GM19238 (cell line): ENCODE data around the gene PAK5.

Experiments used
- DNase-seq: peaks from one replicate; pipeline ENCODE4 v3.0.0; 2011; ENCODE audit warnings: low spot score; ENCODE audit not compliant: insufficient read length

The PAK5 gene

DNA sequence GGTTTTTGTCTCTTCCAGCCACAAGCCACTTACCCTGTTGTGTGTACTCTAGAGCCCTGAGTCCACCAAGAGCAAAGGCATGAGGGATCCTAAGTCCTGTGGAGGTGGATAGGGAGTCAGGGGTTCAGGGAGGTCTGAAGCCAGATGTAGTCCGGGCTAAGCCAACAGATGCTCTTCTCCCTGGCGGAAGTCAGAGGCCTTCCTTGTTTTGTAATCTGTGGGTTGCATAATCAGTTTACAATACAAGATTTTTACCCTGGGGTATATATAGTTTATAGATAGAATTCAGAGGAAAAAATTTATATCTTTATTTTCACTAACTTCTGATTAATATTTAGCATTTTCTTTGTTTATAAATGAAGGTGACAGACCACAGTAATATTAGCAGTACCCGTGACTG is 315.2 kb downstream of the PAK5 start:
- DNase-seq: no peak

DNA sequence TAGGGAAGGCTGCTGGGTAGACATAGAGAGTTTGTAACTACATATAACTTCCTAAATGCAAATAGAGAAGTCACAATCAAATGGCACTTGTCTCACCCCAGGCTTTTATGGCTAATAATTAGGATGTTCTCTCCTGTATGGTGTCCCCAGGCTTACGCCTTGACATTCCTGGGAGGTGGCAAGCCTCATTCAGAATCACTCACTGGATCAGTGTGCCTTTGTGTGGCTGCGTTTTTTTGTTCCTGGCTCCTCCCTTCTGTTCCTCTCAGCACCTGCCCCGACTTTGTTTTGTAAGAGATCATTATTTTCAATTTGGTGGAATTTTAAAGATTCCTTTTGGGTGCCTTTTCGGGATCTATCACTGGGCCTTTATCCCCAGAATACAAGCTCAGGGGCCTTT is 318.8 kb downstream of the PAK5 start:
- DNase-seq: no peak

DNA sequence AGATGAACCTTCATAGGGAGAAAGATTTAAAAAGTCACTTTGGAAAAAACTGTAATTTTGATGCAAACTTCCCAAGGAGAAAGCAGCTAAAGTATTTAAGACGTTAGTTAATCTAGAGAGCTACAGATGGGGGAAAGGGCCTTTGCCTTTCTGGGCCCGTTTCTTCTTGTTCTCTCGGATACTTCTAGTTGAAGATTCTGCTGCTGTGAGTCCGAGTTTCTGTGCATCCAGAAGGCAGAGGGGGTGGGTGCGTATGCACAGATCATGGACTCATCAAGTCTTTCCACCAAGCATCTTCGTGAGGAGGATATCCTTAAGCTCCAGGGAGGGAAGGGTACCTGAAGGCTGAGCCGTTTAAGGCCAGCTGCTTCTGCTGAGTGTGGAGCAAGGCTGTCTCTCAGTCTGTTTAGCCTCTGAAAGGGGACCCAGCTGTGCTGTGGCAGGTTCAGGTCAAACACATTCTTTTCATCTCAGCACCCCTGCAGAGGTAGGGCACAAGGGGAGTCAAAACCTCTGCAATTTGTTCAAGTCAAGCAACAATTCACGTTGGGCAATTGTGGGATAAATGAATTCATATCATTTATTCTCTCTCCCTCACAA is 320.2 kb downstream of the PAK5 start:
- DNase-seq: no peak

DNA sequence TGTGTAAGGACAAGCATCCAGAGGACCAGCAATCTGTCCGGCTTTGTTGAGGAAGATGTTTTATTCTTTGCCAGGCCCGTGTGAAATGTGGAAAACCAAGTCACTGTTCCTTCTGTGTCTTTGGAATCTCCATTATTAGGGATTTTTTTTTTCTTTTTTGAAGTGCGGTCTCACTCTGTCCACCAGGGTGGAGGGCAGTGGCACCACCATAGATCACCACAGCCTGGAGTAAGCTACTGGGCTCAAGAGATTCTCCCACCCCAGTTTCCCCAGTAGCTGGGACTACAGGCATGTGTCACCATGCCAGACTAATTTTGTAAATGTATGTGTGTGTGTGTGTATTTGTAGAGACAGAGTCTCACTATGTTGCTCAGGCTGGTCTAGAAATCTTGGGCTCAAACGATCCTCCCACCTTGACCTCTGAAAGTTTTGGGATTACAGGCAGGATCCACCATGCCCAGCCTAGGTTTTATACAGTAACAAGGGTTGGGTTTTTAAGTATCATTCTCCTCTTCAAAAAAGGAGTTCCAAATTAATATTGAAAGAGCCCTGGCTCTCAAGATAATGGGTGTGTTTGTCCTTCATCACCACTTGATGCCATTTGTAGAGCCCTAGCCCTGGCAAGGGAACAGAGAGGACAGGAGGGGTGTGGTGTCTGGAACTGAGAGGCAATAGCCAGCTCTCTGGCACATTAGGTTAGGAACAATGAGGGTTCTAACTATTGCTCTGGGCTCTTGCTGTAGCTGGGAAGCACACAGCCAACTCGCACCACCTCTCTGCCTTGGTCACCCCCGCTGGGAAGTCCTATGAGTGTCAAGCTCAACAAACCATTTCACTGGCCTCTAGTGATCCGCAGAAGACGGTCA is 321.3 kb downstream of the PAK5 start:
- no peak for DNase-seq

DNA sequence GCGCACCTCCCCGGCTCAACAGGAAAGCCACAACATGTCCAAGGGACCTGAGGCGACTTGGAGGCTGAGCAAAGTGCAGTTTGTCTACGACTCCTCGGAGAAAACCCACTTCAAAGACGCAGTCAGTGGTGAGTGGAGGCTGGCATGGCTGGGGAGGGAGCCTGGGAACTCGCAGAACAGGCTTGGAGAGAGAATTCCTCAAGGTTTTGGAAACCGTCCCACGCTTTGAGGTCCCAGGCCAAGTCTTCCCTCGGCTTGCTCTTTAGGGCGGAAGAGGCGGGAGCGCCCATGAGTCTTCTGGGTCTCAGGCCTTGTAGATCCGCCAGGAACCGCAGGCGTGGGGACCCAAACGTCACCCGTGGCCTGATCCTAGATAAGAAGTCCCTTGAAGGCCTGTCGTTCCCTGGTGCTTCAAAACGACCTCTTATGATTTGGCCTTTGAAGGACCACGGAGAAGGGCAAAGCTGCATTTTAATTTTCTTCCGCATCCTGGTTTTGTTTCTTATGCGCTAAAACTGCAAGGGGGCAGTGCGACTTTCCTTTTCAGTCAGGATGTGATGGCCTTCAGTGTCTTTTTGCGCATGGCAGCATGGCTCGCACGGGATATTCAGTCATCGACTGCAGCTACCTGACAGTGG is 322.5 kb downstream of the PAK5 start:
- no peak for DNase-seq

DNA sequence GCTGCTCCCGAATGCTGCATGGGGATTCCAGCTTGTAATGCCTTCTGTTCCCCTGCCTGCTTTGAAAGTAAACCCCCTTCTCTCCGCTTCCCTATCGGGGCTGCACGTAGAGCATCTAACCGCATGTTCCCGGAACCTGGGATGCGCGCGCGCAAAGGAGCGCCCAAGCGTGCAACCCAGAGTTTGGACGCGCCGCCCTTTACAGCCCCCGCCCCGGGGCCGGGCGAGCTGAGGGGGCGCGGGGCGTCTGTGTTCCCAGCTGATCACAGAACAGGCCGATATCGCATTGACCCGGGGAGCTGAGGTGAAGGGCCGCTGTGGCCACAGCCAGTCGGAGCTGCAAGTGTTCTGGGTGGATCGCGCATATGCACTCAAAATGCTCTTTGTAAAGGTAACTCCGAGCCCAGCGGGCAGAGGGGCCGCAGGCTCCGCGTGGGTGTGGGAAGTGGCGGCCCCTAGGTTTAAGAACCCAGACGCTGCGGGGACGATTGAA is 323.1 kb downstream of the PAK5 start:
- no peak for DNase-seq

DNA sequence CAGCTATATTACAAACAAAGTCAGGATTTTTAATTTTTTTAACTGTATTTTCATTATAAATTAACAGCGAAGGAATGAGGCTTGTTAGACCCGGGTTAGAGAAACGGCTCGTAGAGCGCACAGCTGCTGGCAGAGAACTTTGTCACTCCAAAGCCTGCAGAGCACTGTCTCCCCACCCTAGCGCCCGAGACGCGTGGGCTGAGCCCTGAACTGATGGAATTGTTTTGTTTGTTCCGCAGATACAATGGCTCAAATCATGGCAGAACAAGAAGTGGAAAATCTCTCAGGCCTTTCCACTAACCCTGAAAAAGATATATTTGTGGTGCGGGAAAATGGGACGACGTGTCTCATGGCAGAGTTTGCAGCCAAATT is 323.7 kb downstream of the PAK5 start:
- no peak for DNase-seq

DNA sequence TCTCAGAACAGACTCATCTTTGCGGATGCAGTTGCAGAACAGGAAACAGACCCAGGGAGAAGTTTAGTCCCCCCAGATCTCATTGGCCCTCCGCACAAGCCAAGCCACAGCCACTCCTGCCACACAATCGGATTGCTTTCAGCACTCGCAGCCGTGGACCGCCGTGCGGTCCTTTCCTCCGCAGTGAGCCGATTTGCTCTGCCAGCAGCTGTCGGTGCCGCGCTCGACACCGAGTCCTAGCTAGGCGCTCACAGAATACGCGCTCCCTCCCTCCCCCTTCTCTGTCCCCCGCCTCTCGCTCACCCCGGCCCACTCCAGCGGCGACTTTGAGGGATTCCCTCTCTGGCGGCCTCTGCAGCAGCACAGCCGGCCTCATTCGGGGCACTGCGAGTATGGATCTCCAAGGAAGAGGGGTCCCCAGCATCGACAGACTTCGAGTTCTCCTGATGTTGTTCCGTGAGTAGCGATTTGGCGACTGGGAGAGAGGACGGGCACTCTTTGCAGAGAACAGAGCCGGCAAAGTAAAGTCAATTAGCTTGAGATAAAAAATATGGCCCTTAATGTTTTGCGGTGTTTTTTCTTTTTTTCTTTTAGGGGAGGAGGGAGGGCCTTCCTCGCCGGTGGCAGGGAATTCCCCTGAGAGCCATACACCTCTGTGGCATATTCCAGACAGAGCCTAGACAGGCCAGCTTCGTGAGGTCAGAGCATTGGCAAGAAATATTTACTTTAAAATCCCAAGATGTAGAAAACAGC is 324.2 kb downstream of the PAK5 start, which contains the start of gene LAMP5:
TSS of gene LAMP5 (plus strand) at position 130 of the 753 bp plus-strand sequence. CDS start at position 393, 263 bp downstream.
- no peak for DNase-seq

DNA sequence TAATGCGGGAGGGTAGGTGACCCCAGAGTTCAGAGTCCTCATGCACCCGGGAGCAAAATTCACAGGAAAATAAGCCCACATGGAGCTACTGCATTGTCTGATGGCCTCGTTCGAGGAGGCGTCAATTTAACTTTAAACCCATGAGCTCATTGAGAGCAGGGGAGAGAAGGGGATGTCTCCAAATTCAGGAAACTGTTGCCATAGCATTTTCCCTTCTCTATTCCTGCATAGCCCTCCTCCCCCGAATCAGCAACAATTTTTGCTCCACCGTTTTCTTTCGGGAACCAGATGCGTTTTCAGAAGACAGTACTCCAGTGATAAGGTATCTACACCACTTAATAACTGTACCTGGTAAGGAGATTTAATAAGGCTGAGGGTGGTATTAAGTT is 324.8 kb downstream of the PAK5 start:
- no peak for DNase-seq

DNA sequence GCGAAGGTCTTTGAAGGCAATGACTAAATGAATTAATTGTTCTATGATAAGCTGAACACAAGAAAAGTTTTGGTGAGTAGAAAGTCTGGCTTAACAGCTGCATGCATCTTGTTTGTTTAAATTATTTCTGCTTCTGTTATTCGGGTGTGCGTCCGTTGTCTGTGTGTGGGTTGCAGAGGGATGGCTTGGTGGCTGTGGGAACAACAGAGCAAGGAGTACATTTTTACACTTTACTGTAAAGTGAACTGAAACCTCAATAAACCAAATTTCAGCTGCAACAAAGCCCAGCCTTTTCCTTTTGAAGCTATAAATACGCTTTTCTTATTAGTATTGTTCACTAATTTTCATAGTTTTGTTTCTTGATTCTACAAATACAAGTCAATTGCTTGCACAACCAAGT is 328.0 kb downstream of the PAK5 start:
- DNase-seq: no peak

DNA sequence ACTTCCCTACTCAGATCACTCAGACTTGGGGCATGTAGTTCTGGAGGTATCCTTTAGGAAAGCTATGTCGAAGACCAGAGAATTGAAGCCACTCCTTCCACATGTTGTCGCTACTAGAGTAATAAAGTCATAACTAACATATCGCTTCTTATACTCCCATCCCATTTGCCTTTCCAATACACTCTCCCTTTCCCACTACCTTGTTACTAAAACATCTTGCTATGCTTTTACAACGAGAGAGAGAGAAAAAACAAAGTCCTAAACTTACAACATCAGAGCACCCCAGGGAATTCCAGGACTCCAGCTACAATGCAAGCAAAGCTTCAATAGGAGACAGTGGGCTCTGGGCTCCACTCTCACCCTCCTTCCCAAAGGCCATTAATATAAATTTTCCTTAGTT is 329.6 kb downstream of the PAK5 start:
- DNase-seq: no peak

DNA sequence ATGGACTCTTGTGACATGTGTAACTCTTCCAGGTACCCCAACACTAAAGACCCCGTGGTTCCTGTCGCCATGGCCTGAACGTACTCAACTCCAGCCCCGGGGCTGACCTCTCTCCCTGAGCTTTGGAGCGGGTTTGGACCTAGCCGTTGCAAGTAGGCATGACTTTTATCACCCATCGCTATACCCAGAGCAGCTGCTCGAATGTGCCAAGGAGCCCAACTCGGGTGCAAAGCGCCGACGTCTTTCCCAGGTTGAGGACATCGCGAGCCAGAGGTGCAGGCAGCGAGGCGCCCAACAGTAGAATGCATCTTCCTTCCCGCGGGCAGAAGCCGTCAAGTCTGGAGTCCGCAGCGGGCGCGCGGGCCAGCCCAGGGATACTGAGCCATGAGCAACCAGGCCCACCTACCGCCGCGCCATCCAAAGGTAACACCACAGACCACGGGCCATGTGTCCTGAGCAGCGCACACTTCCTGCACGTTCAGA is 330.1 kb downstream of the PAK5 start:
- no peak for DNase-seq

DNA sequence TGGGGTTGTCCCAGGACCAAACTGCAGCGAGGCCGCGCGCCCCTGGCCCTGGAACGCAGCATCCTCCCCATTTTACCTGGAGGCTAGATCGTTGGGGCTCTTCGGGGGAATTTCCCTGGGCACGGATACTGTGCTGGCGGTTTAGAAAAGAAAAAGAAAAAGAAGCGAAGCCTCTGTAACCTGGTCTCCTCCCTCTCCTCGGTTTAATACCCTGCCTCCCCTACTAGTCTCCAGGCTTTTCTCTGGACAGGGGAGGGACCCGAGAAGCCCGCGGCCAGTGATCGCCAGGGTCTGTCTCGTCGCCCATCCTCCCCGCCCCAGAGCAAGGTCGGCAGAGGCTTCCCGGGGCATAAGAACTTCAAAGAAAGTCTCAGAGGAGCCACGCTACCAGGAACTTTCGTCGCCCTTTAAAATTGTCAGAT is 330.6 kb downstream of the PAK5 start:
- DNase-seq: no peak

DNA sequence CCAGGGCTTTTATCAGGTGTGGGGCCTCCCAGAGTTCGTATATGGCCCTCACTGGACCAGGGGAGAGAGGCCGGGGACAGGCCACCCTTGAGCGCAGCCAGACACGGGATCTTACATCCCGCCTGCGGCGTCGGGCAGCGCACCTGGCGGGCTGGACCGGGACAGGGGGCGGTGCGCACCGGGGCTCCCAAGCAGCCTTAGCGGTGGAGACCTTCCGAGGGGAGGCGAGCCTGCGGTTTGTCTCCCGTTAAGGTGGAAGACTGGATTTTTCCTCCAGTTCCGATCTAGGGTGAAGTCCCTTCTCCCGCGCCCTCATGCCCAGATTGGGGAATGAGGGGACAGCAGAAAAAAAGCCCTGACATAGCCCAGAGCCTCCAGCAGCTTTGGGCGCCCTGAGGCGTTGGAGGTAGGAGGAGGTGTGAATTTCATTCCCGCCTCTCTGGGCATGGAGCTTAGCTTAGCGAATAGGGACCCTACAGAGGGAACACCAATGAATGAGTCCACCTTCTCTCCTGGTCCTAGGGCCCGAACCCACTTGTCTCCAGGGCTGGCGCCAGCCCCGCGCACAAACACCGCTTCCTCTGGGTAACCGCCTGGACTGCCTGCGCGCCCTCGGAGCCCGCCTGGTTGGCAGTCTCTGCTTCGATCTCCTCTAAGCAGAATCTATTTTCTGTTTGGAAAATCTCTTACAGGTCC is 331.2 kb downstream of the PAK5 start:
- DNase-seq: no peak

DNA sequence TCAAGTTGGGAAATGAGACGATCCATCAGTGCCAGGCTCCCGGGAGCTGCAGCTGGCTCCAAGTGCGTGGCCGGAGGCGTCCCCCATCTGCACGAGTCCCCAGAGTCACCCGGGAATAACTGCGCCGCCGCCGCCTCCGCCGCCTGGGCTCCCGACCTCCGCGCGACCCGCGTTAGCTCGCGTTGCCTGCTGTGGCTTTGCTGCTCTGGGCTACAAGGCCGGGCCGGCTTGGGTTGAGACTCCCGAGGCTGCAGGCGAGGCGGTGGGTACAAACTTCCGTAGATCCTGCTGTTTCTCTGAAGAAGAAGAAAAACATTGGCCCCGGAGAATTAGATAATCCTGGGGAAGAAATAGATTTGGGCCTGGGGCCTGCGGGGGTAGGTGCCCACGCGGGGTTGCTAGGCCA is 331.9 kb downstream of the PAK5 start:
- DNase-seq: no peak

DNA sequence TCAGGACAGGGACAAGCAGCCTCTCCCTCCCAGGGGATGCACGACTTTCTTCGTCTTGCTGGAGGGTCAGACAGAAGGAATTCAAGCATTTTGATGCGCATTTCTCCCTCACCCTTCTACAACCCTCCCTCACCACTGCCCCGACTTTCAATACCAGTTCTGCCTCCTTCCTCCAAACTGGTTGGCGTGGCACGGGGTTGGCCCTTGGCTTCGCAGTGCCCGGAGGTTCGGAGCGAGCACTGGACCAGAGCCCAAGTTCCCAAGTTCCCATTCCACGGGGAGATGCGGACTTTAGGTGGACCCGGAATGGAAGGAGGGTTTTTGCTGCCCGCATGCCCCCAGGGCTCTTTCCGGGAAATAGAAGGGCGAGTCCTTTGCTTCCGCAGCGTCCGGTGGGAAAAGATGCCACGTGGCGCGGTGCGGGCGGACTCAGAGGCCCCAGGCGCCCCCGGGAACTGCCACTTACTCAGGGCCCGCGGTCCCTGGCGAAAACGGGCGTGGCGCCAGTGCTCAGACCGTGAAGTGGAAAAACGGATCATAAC is 332.5 kb downstream of the PAK5 start:
- no peak for DNase-seq

DNA sequence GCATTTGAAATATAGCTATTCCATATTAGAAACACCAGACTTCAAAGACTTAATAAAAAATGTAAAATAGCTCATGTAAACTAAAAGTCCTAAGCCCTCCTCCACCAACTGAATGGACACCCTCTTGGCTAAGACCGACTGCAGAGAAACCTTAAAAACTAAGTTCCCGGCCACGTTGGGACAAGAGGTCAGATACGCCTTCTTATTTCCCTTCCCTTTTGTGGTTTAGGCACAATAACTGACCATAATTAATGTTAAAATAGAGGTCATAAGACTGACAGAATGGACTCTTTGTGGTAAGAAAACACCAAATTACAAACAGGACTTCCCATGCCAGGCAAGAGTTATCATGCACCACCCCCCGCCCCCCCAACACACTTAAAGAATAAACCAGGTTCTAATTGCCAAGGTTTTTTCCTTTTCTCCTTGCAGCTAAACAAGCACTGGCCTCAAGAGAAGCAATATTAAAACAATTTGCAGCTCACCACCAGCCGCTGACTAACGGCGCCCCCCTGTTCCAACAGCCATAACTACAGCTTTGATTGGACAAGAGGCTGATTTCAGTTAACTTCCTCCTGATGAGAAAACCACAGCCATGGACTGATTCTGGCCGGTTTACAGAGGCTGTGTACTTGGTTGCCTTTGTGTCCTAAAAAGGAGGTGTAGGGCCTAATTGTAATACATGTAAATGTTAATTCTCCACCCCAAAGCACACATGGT is 335.2 kb downstream of the PAK5 start:
- no peak for DNase-seq

DNA sequence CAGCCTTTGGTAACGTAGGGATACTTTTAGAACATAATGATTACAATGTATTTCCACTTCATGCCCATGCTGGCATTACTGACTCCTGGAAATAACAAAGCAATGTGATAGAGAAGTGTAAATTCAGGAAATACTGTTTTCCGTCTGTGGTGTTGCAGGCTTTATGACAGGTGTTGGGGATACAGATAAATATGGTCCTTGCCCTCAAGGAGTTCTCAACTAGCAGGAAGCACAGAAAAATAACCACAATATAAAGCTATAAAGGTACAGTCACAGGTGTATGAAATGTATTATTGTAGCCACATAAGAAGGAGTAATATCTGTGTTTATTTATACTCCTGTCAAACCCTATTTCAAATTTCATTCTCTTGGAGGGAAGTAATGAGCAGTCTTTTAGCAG is 337.4 kb downstream of the PAK5 start:
- no peak for DNase-seq

DNA sequence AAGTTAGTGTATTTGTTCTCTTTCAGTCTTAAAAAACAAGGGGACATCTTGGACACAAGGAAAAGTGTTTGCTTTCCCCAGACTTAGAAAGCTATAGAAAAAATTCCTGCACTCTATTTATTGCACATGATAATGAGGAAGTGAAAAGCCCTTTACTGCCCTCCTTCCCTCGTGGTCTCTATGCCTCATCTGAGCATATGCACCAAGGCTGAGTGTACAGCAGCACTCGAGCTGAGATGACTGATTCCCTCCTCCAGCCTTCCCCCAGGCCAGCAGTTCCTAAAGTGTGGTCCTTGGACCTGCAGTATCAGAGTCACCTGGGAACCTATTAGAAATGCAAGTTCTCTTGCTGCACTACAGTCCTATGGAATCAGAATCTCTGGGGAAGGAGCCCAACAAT is 338.8 kb downstream of the PAK5 start:
- DNase-seq: no peak
